ENCODE results near the gene LDLRAD4. TPM values are rescaled to one million over a fixed set of nuclear protein-coding genes. Genes with fewer than 3 reads are reported as not detected.

Gene LDLRAD4
- polyA plus RNA-seq, 4 donors = 2.7 to 17.6 (median 7.0) TPM

DNA sequence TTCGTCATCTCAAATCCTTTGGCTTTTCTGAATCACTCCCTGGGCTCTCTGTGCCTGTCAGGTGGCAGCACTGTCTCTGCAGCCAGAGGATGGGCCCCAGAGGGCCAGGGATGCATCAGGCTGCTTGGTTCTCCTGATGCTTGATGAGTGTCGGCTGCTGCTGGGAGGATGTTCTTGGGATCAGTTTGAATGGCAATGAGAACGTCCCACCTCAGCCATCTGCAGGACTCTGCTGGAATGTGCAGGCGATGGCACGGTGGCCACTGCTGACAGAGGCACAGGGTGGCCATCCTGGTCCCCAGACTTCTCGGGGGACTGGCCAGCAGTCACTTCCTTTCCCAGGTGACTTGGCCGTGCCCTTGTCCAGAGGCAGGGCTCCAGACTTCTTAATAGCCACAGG lies 361.8 kb downstream of the LDLRAD4 start:
- Histone ChIP-seq H3K4me3 (ENCODE audit: low read depth in 1 of 3, low read length in 3 of 3) (no peak overlapping the region), H3K9me3 (ENCODE audit: control insufficient read depth in 2 of 2, insufficient read depth in 1 of 2, low read depth in 1 of 2, low read length in 1 of 2) (no peaks in the 10 kb centered on the region), H3K4me1 (ENCODE audit: control insufficient read depth in 3 of 3, insufficient read depth in 2 of 3, low read depth in 1 of 3, low read length in 2 of 3) (no peaks in the 10 kb centered on the region), H3K27me3 (ENCODE audit: control insufficient read depth in 3 of 3, insufficient read depth in 3 of 3, low read length in 3 of 3) (no peaks in the 10 kb centered on the region), H3K36me3 (ENCODE audit: control insufficient read depth in 3 of 3, insufficient read depth in 2 of 3, low read depth in 1 of 3, low read length in 3 of 3) (no peaks in the 10 kb centered on the region), H3K27ac (ENCODE audit: low read depth in 1 of 3, low read length in 2 of 3) (no peak overlapping the region)
- DNase-seq (no peak), FAIRE-seq (no peak)
- 87 to 91% (median 88%) methylated on average over 7 of the region's 7 CpGs for whole genome bisulfite sequencing, 3 donors

- Histone ChIP-seq H3K4me1 (ENCODE audit: control insufficient read depth in 3 of 3, insufficient read depth in 2 of 3, low read depth in 1 of 3, low read length in 2 of 3) (no peaks in the 10 kb centered on the region), H3K27me3 (ENCODE audit: control insufficient read depth in 3 of 3, insufficient read depth in 3 of 3, low read length in 3 of 3) (no peaks in the 10 kb centered on the region), H3K4me3 (ENCODE audit: low read depth in 1 of 3, low read length in 3 of 3) (no peak overlapping the region), H3K36me3 (ENCODE audit: control insufficient read depth in 3 of 3, insufficient read depth in 2 of 3, low read depth in 1 of 3, low read length in 3 of 3) (no peaks in the 10 kb centered on the region), H3K27ac (ENCODE audit: low read depth in 1 of 3, low read length in 2 of 3) (no peak overlapping the region), H3K9me3 (ENCODE audit: control insufficient read depth in 2 of 2, insufficient read depth in 1 of 2, low read depth in 1 of 2, low read length in 1 of 2) (no peaks in the 10 kb centered on the region)
- 94% methylated on average over 4 of the region's 4 CpGs for WGBS, 3 donors
- FAIRE-seq (no peak), DNase-seq (no peak)
Measured at GRCh38 chr18:13580991-13581390, 362.4 kb downstream of the LDLRAD4 start.

DNA sequence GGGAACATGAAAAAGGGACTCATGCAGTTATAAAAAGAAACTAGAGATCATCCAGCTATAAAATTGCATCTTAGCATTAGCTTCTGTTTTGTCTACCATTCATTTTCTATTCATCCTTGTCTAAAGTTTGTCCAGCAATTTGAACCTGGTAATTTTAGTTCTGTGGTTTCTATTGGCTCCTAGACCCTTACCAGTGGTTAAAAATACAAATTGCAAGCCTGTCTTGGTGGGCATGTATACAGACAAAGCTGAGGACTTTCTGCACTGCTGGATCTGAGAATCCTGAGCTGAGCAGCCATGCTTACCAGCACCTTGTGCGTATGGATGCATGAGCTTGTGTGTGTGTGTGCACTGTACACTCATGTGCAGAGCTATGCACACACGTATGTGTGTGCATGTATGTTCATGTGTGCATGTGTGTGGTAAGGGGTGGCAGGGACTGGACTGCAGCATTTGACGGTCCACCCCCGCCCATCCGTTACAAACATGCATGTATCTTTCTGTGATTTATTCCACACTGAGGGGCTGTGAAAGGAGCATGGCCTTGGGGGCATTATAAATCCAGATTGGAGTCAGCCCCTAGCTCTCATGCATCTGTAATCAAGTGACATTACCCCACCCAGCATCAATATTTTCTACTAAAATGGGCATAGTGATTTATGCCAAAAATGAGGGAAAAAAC lies 363.1 kb downstream of the LDLRAD4 start:
- H3K36me3 ChIP-seq (ENCODE audit: control insufficient read depth in 3 of 3, insufficient read depth in 2 of 3, low read depth in 1 of 3, low read length in 3 of 3) = no peaks in the 10 kb centered on the region
- H3K4me1 ChIP-seq (ENCODE audit: control insufficient read depth in 3 of 3, insufficient read depth in 2 of 3, low read depth in 1 of 3, low read length in 2 of 3) = no peaks in the 10 kb centered on the region
- 95 to 97% (median 97%) methylated on average over 5 of the region's 5 CpGs for WGBS, 3 donors
- no peak overlapping the region for H3K27ac ChIP-seq (ENCODE audit: low read depth in 1 of 3, low read length in 2 of 3)
- no peaks in the 10 kb centered on the region for H3K9me3 ChIP-seq (ENCODE audit: control insufficient read depth in 2 of 2, insufficient read depth in 1 of 2, low read depth in 1 of 2, low read length in 1 of 2)
- FAIRE-seq = no peak
- no peak for DNase-seq
- H3K4me3 ChIP-seq (ENCODE audit: low read depth in 1 of 3, low read length in 3 of 3) = no peak overlapping the region
- no peaks in the 10 kb centered on the region for H3K27me3 ChIP-seq (ENCODE audit: control insufficient read depth in 3 of 3, insufficient read depth in 3 of 3, low read length in 3 of 3)

DNA sequence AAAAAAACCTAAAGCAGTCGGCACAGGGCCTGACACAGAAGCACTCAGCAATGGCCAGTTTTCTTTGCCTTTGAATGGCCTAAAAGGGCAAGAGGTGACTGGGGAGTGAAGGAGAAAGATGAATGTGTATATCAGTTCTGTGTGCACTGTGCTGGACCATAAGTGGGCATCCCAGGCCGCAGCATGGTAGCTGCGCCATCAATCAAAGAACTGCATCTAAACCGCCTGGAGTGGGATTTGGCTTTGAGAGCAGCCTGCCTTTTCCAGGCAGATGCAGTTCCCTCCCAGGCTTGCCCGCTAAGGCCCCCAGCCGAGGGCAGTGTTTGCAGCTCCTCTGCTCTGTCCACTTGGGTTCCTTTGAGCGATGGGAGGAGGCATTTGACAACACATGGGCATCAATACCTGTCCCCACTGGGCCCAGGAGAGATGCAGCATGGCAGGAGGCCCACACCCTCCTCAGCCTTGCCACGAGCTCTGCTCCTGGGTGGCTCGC lies 363.7 kb downstream of the LDLRAD4 start:
- WGBS, 3 donors = 90 to 94% (median 91%) methylated on average over 9 of the region's 9 CpGs
- no peaks in the 10 kb centered on the region for H3K9me3 ChIP-seq (ENCODE audit: control insufficient read depth in 2 of 2, insufficient read depth in 1 of 2, low read depth in 1 of 2, low read length in 1 of 2)
- DNase-seq (no peak), FAIRE-seq (no peak)
- H3K27ac ChIP-seq (ENCODE audit: low read depth in 1 of 3, low read length in 2 of 3) = no peak overlapping the region
- no peak overlapping the region for H3K4me3 ChIP-seq (ENCODE audit: low read depth in 1 of 3, low read length in 3 of 3)
- H3K36me3 ChIP-seq (ENCODE audit: control insufficient read depth in 3 of 3, insufficient read depth in 2 of 3, low read depth in 1 of 3, low read length in 3 of 3) = no peaks in the 10 kb centered on the region
- H3K27me3 ChIP-seq (ENCODE audit: control insufficient read depth in 3 of 3, insufficient read depth in 3 of 3, low read length in 3 of 3) = no peaks in the 10 kb centered on the region
- H3K4me1 ChIP-seq (ENCODE audit: control insufficient read depth in 3 of 3, insufficient read depth in 2 of 3, low read depth in 1 of 3, low read length in 2 of 3) = no peaks in the 10 kb centered on the region

- WGBS, 3 donors = 94 to 95% (median 95%) methylated on average over 27 of the region's 27 CpGs
- Histone ChIP-seq H3K9me3 (ENCODE audit: control insufficient read depth in 2 of 2, insufficient read depth in 1 of 2, low read depth in 1 of 2, low read length in 1 of 2) (no peaks in the 10 kb centered on the region), H3K36me3 (ENCODE audit: control insufficient read depth in 3 of 3, insufficient read depth in 2 of 3, low read depth in 1 of 3, low read length in 3 of 3) (no peaks in the 10 kb centered on the region), H3K4me3 (ENCODE audit: low read depth in 1 of 3, low read length in 3 of 3) (no peak overlapping the region), H3K4me1 (ENCODE audit: control insufficient read depth in 3 of 3, insufficient read depth in 2 of 3, low read depth in 1 of 3, low read length in 2 of 3) (no peaks in the 10 kb centered on the region), H3K27me3 (ENCODE audit: control insufficient read depth in 3 of 3, insufficient read depth in 3 of 3, low read length in 3 of 3) (no peaks in the 10 kb centered on the region), H3K27ac (ENCODE audit: low read depth in 1 of 3, low read length in 2 of 3) (no peak overlapping the region)
- FAIRE-seq (no peak), DNase-seq (no peak)
Measured at GRCh38 chr18:13583576-13584550, 365.3 kb downstream of the LDLRAD4 start.

GRCh38 chr18:13584825-13585224 lies 366.3 kb downstream of the LDLRAD4 start:
- 71 to 80% (median 71%) methylated on average over 11 of the region's 11 CpGs for WGBS, 3 donors
- Histone ChIP-seq H3K9me3 (ENCODE audit: control insufficient read depth in 2 of 2, insufficient read depth in 1 of 2, low read depth in 1 of 2, low read length in 1 of 2) (no peaks in the 10 kb centered on the region), H3K27me3 (ENCODE audit: control insufficient read depth in 3 of 3, insufficient read depth in 3 of 3, low read length in 3 of 3) (no peaks in the 10 kb centered on the region), H3K4me3 (ENCODE audit: low read depth in 1 of 3, low read length in 3 of 3) (no peak overlapping the region), H3K4me1 (ENCODE audit: control insufficient read depth in 3 of 3, insufficient read depth in 2 of 3, low read depth in 1 of 3, low read length in 2 of 3) (no peaks in the 10 kb centered on the region), H3K27ac (ENCODE audit: low read depth in 1 of 3, low read length in 2 of 3) (no peak overlapping the region), H3K36me3 (ENCODE audit: control insufficient read depth in 3 of 3, insufficient read depth in 2 of 3, low read depth in 1 of 3, low read length in 3 of 3) (no peaks in the 10 kb centered on the region)
- DNase-seq (no peak), FAIRE-seq (no peak)

DNA sequence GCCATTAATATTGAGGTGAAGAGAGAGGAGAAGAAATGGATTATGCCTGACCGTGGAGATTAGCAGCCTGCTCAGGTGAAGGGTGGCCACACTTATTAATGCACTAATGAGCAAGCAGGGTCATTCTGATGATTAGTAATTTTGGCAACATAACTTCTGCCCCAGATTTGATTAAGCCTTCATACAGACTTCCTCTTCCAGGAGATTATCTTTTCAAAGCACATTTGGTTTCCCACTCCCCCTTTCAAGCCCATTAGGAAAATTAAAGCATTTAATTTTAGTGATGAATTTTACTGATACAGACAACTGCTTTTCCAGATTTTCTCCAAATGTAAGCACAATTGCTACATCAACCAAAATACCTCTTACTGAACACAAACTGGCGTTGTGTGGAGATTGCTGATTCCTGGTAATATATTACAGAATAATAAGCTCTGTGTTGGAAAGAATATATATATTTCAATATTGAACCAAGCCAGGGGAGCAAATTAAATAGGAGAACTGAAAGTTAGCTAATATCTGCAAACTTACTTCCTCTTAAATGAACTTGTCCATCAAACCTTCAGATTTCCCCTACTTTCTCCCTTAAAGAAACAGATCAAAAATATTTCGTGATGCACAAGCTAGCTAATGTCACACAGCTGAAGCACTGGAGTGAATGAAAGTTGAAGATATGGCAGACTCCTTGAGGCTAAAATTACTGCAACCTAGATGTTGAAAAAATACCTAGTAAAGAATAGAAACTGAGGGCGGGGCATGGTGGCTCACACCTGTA lies 367.0 kb downstream of the LDLRAD4 start:
- H3K9me3 ChIP-seq (ENCODE audit: control insufficient read depth in 2 of 2, insufficient read depth in 1 of 2, low read depth in 1 of 2, low read length in 1 of 2) = no peaks in the 10 kb centered on the region
- H3K4me1 ChIP-seq (ENCODE audit: control insufficient read depth in 3 of 3, insufficient read depth in 2 of 3, low read depth in 1 of 3, low read length in 2 of 3) = no peaks in the 10 kb centered on the region
- H3K4me3 ChIP-seq (ENCODE audit: low read depth in 1 of 3, low read length in 3 of 3) = no peak overlapping the region
- H3K36me3 ChIP-seq (ENCODE audit: control insufficient read depth in 3 of 3, insufficient read depth in 2 of 3, low read depth in 1 of 3, low read length in 3 of 3) = no peaks in the 10 kb centered on the region
- DNase-seq = no peak
- H3K27me3 ChIP-seq (ENCODE audit: control insufficient read depth in 3 of 3, insufficient read depth in 3 of 3, low read length in 3 of 3) = no peaks in the 10 kb centered on the region
- 62 to 69% (median 64%) methylated on average over 4 of the region's 4 CpGs for WGBS, 3 donors
- H3K27ac ChIP-seq (ENCODE audit: low read depth in 1 of 3, low read length in 2 of 3) = no peak overlapping the region
- no peak for FAIRE-seq

- no peak for DNase-seq
- no peak overlapping the region for H3K27ac ChIP-seq (ENCODE audit: low read depth in 1 of 3, low read length in 2 of 3)
- no peaks in the 10 kb centered on the region for H3K4me1 ChIP-seq (ENCODE audit: control insufficient read depth in 3 of 3, insufficient read depth in 2 of 3, low read depth in 1 of 3, low read length in 2 of 3)
- FAIRE-seq = no peak
- H3K9me3 ChIP-seq (ENCODE audit: control insufficient read depth in 2 of 2, insufficient read depth in 1 of 2, low read depth in 1 of 2, low read length in 1 of 2) = no peaks in the 10 kb centered on the region
- no peaks in the 10 kb centered on the region for H3K36me3 ChIP-seq (ENCODE audit: control insufficient read depth in 3 of 3, insufficient read depth in 2 of 3, low read depth in 1 of 3, low read length in 3 of 3)
- H3K27me3 ChIP-seq (ENCODE audit: control insufficient read depth in 3 of 3, insufficient read depth in 3 of 3, low read length in 3 of 3) = no peaks in the 10 kb centered on the region
- no peak overlapping the region for H3K4me3 ChIP-seq (ENCODE audit: low read depth in 1 of 3, low read length in 3 of 3)
- WGBS, 3 donors = 86 to 100% (median 100%) methylated on average over 1 of the region's 1 CpG
Measured at GRCh38 chr18:13587001-13587400, 368.4 kb downstream of the LDLRAD4 start.

Measured in small intestine (tissue), 7 donors.